HepG2 (cell line): ENCODE data around the gene AGAP1. TPM values are rescaled to one million over a fixed set of nuclear protein-coding genes. Genes with fewer than 3 reads are reported as not detected.

Source experiments
- ATAC-seq: fragments of 200-7000 bp; cut with Tn5 transposase; 3 replicates; pipeline ENCODE4 v1.9.1; 2020; ENCODE audit warnings: mild to moderate bottlenecking, moderate library complexity
- BruUV-seq: library from RNA; stranded (reverse); fragments of 400-500 nt; replicated peaks from 2 replicates; lab custom pipeline; 2021; lab: Mats Ljungman, UMichigan
- CTCF ChIA-PET: fragments of 300-600 bp; formaldehyde crosslinking; extraction: SDS; loops from one replicate; lab custom pipeline; 2021; ENCODE audit warnings: low total read pairs, inconsistent platforms, low intra/inter-chr PET ratio; lab: Yijun Ruan, JAX
- POLR2A ChIA-PET: fragments of 350-600 bp; sonication (Branson Sonifier 250); formaldehyde crosslinking; loops from one replicate; lab custom pipeline; 2020; ENCODE audit warnings: antibody characterized with exemption, inconsistent platforms; lab: Yijun Ruan, JAX
- DNase-seq: peaks from one replicate; pipeline ENCODE4 v3.0.0-alpha.2; 2015; ENCODE audit warnings: low spot score
- FAIRE-seq: peaks from 3 replicates; lab custom pipeline; 2011; peaks lifted over from hg19 to GRCh38; lab: Jason Lieb, UNC
- H2AFZ ChIP-seq: one replicate; pipeline ENCODE4 v1.6.1; 2011; ENCODE audit warnings: low read length, inconsistent platforms
- H3K27ac ChIP-seq: fragments of 300-600 bp; 3 replicates; pipeline ENCODE4 v1.8.0; 2011; ENCODE audit warnings: mixed run types, mild to moderate bottlenecking, mixed read lengths, low read length, inconsistent platforms; ENCODE audit not compliant: insufficient read depth; ENCODE audit errors: extremely low read length
- H3K27me3 ChIP-seq, 2 experiments: fragments of 200-600 bp in 1 of 2; 2 replicates in 1 of 2; 3 replicates in 1 of 2; pipeline versions ENCODE4 v1.6.0 to v1.8.0; 2011; ENCODE audit warnings: low read length in 2 of 2, mild to moderate bottlenecking in 2 of 2, moderate library complexity in 2 of 2, inconsistent platforms in 1 of 2; ENCODE audit not compliant: insufficient read depth in 2 of 2, control insufficient read depth in 1 of 2
- H3K36me3 ChIP-seq, 2 experiments: fragments of 200-600 bp in 1 of 2; replicated peaks in 1 of 2; 2 replicates in 1 of 2; 3 replicates in 1 of 2; pipeline versions ENCODE4 v1.5.1 to v1.8.0; 2011; ENCODE audit warnings: low read length in 2 of 2, inconsistent platforms in 1 of 2; ENCODE audit not compliant: insufficient read depth in 2 of 2, control insufficient read depth in 1 of 2
- H3K4me1 ChIP-seq: 2 replicates; pipeline ENCODE4 v1.5.1; 2012; ENCODE audit warnings: low read length, inconsistent platforms; ENCODE audit not compliant: insufficient read depth
- H3K4me2 ChIP-seq: 2 replicates; pipeline ENCODE4 v1.6.0; 2011; ENCODE audit warnings: low read depth, low read length, inconsistent platforms
- H3K4me3 ChIP-seq, 3 experiments: fragments of 200-600 bp in 1 of 3; sonication (generic), shearing (Covaris generic) in 1 of 3; replicated peaks in 1 of 3; 2 replicates each; pipeline ENCODE4 v1.5.1; 2011 to 2016; ENCODE audit warnings: low read length in 3 of 3, inconsistent platforms in 2 of 3, low read depth in 2 of 3, mild to moderate bottlenecking in 2 of 3, control low read depth in 1 of 3, mixed read lengths in 1 of 3; ENCODE audit not compliant: insufficient read depth in 1 of 3
- H3K79me2 ChIP-seq: one replicate; pipeline ENCODE4 v1.6.1; 2011; ENCODE audit warnings: low read length, inconsistent platforms; ENCODE audit not compliant: insufficient read depth
- H3K9ac ChIP-seq: 2 replicates; pipeline ENCODE4 v1.6.0; 2011; ENCODE audit warnings: mild to moderate bottlenecking, low read depth, low read length, inconsistent platforms; ENCODE audit not compliant: insufficient read depth
- H3K9me3 ChIP-seq: 2 replicates; pipeline ENCODE4 v1.5.1; 2012; ENCODE audit warnings: mild to moderate bottlenecking, low read length
- H4K20me1 ChIP-seq: 2 replicates; pipeline ENCODE4 v1.6.0; 2011; ENCODE audit warnings: inconsistent platforms, mild to moderate bottlenecking, low read length, moderate library complexity; ENCODE audit not compliant: insufficient read depth
- ATAD3A ChIP-seq: sonication (generic); formaldehyde crosslinking; IDR thresholded peaks from 2 replicates; pipeline ENCODE4 v1.4.0; 2020; ENCODE audit warnings: missing genetic modification reagents
- ETS1 ChIP-seq: sonication (generic); formaldehyde crosslinking; IDR thresholded peaks from 2 replicates; pipeline ENCODE4 v1.4.0; 2020; ENCODE audit warnings: missing genetic modification reagents
- HHEX ChIP-seq: IDR thresholded peaks from 2 replicates; pipeline ENCODE4 v1.6.1; 2016; ENCODE audit warnings: control low read depth
- HOXA9 ChIP-seq: sonication (generic); formaldehyde crosslinking; IDR thresholded peaks from 2 replicates; pipeline ENCODE4 v1.8.1; 2022; ENCODE audit warnings: missing genetic modification reagents, mild to moderate bottlenecking, moderate library complexity, borderline replicate concordance
- KMT2B ChIP-seq: IDR thresholded peaks from 2 replicates; pipeline ENCODE4 v1.6.1; 2016; ENCODE audit warnings: missing genetic modification reagents, missing compliant biosample characterization
- PHB2 ChIP-seq: fragments of 450-650 bp; IDR thresholded peaks from 2 replicates; pipeline ENCODE4 v1.6.1; 2018; ENCODE audit not compliant: partially characterized antibody
- PHF20 ChIP-seq: sonication (generic); formaldehyde crosslinking; IDR thresholded peaks from 2 replicates; pipeline ENCODE4 v1.5.0; 2020; ENCODE audit warnings: mild to moderate bottlenecking, missing genetic modification reagents
- PRDM4 ChIP-seq: sonication (generic); formaldehyde crosslinking; IDR thresholded peaks from 2 replicates; pipeline ENCODE4 v1.9.0; 2021; ENCODE audit warnings: missing genetic modification reagents, borderline replicate concordance
- RNF219 ChIP-seq: sonication (generic); formaldehyde crosslinking; IDR thresholded peaks from 2 replicates; pipeline ENCODE4 v1.5.0; 2020; ENCODE audit warnings: mild to moderate bottlenecking, missing genetic modification reagents
- SIX4 ChIP-seq: sonication (generic); formaldehyde crosslinking; IDR thresholded peaks from 2 replicates; pipeline ENCODE4 v1.4.0; 2020; ENCODE audit warnings: missing genetic modification reagents
- SMAD3 ChIP-seq: sonication (generic); formaldehyde crosslinking; IDR thresholded peaks from 2 replicates; pipeline ENCODE4 v1.4.0; 2020; ENCODE audit warnings: missing genetic modification reagents
- THAP7 ChIP-seq: sonication (generic); formaldehyde crosslinking; IDR thresholded peaks from 2 replicates; pipeline ENCODE4 v1.8.1; 2023; ENCODE audit warnings: mild to moderate bottlenecking, missing genetic modification reagents
- ZNF737 ChIP-seq: sonication (generic); formaldehyde crosslinking; IDR thresholded peaks from 2 replicates; pipeline ENCODE4 v1.5.0; 2020; ENCODE audit warnings: missing genetic modification reagents, mild to moderate bottlenecking, borderline replicate concordance
- WGBS: methylation state at CpG from one replicate; pipeline ENCODE4 v1.1.6; 2017; ENCODE audit warnings: low lambda C conversion rate; 5-methylcytosine and 5-hydroxymethylcytosine counted together
- in situ Hi-C: cut with HindIII; loops from 2 replicates; pipeline ENCODE4 v1.10.0; 2017; ENCODE audit warnings: low pct_unique_long_range_greater_than_20kb; ENCODE audit not compliant: extremely low pct_ligation_motif_present
- intact Hi-C: fragments of 100-400 bp; cut with micrococcal nuclease; formaldehyde crosslinking; loops from one replicate; pipeline ENCODE4 v1.10.0; 2022; ENCODE audit not compliant: unreplicated experiment
- polyA plus RNA-seq, 8 experiments: library from polyadenylated mRNA; depleted of rRNA in 3 of 8; stranded (reverse) in 7 of 8; unstranded in 1 of 8; fragments of >200 nt; fragmentation: Illumina TruSeq in 4 of 8; extraction: Trizol in 4 of 8; gene quantifications; 2 replicates each; pipeline versions ENCODE4 v1.2.1 to v1.2.3, GENCODE V29; 2011 to 2016; ENCODE audit warnings: low read depth in 4 of 8, missing spikeins in 1 of 8, mixed read lengths in 1 of 8; ENCODE audit not compliant: insufficient read depth in 1 of 8
- total RNA-seq, 5 experiments: library from RNA; depleted of rRNA; stranded (reverse); fragments of >200 nt; fragmentation: Illumina TruSeq; extraction: Trizol; gene quantifications; 2 replicates each; pipeline ENCODE4 v1.2.3, GENCODE V29; 2016; ENCODE audit warnings: low read depth in 1 of 5

The AGAP1 gene
- total and polyA plus RNA-seq, 2 of the 13 experiments (the other 11 are each of a cell fraction or from before 2014, with no cell fraction given) = 21.2 to 32.7 TPM

- TF ChIP-seq ZNF737 (CRISPR knock-in tag) = 0 out of 2 replicates have a peak, but pooled peaks have one; percentile 29
- TF ChIP-seq KMT2B (CRISPR knock-in tag) = 0 out of 2 replicates have a peak, but pooled peaks have one; percentile 7
- TF ChIP-seq THAP7 (CRISPR knock-in tag) = peak; percentile 90; the same call in 1 of the 2 replicates
Measured at GRCh38 chr2:235513984-235514626, 20.3 kb downstream of the AGAP1 start (continued).

GRCh38 chr2:235514627-235515363 is 21.0 kb downstream of the AGAP1 start:
- peak; percentile 94 for DNase-seq
- no peak overlapping the region; a peak in 1 of 6 replicates for H3K4me3 ChIP-seq
- peak; percentile 96 for ATAC-seq
- peaks cover 60% of the 10 kb centered on the region for H3K4me1 ChIP-seq
- H3K79me2 ChIP-seq = peaks cover 95% of the 10 kb centered on the region
- 0 out of 2 replicates have a peak overlapping the region, but pooled peaks have one; percentile 23 for H3K4me2 ChIP-seq
- ChIA-PET CTCF (interaction anchor here (1.4 kb wide), 2 partner anchors 37 to 79 kb away, joined by 8 to 13 read pairs; no protein-coding TSS in a partner anchor), POLR2A (interaction anchor here (0.9 to 1.9 kb wide), 8 partner anchors 10 to 70 kb away, joined by 3 to 9 read pairs (median 6); no protein-coding TSS in a partner anchor)
- intact Hi-C loops = loop anchor here (2.0 kb wide), 1 partner anchor 28 kb away; no protein-coding TSS in a partner anchor
- H3K27ac ChIP-seq = peak overlapping the region; percentile 82
- no TSS peak for BruUV-seq
- WGBS = 41% methylated on average over 7 of the region's 10 CpGs
- in situ Hi-C loops = no loop called here
- peaks cover 8% of the 10 kb centered on the region; the same call in 1 of the 2 replicates for H4K20me1 ChIP-seq
- H2AFZ ChIP-seq = no peak overlapping the region
- H3K36me3 ChIP-seq = no peaks in the 10 kb centered on the region; a peak in 1 of 5 replicates
- peak overlapping the region; percentile 38 for H3K9ac ChIP-seq
- H3K27me3 ChIP-seq = no peaks in the 10 kb centered on the region
- FAIRE-seq = peak; percentile 84
- no peaks in the 10 kb centered on the region for H3K9me3 ChIP-seq
- TF ChIP-seq SMAD3 (CRISPR knock-in tag) (peak; percentile 94), HOXA9 (no peak), ATAD3A (CRISPR knock-in tag) (no peak), ETS1 (no peak), PHF20 (no peak; the same call in none of the 2 replicates), PRDM4 (CRISPR knock-in tag) (no peak), PHB2 (no peak), RNF219 (CRISPR knock-in tag) (peak; percentile 69; the same call in 1 of the 2 replicates), SIX4 (CRISPR knock-in tag) (no peak), HHEX (peak; percentile 61)
